HepG2 (cell line): ENCODE data around the gene PMEL. TPM values are rescaled to one million over a fixed set of nuclear protein-coding genes. Genes with fewer than 3 reads are reported as not detected.

Experiments
- ATAC-seq: fragments of 200-7000 bp; cut with Tn5 transposase; 3 replicates; pipeline ENCODE4 v1.9.1; 2020; ENCODE audit warnings: mild to moderate bottlenecking, moderate library complexity
- BruUV-seq: library from RNA; stranded (reverse); fragments of 400-500 nt; replicated peaks from 2 replicates; lab custom pipeline; 2021; lab: Mats Ljungman, UMichigan
- CTCF ChIA-PET: fragments of 300-600 bp; formaldehyde crosslinking; extraction: SDS; loops from one replicate; lab custom pipeline; 2021; ENCODE audit warnings: low total read pairs, inconsistent platforms, low intra/inter-chr PET ratio; lab: Yijun Ruan, JAX
- POLR2A ChIA-PET: fragments of 350-600 bp; sonication (Branson Sonifier 250); formaldehyde crosslinking; loops from one replicate; lab custom pipeline; 2020; ENCODE audit warnings: antibody characterized with exemption, inconsistent platforms; lab: Yijun Ruan, JAX
- DNase-seq: peaks from one replicate; pipeline ENCODE4 v3.0.0-alpha.2; 2015; ENCODE audit warnings: low spot score
- FAIRE-seq: peaks from 3 replicates; lab custom pipeline; 2011; peaks lifted over from hg19 to GRCh38; lab: Jason Lieb, UNC
- H2AFZ ChIP-seq: one replicate; pipeline ENCODE4 v1.6.1; 2011; ENCODE audit warnings: low read length, inconsistent platforms
- H3K27ac ChIP-seq: fragments of 300-600 bp; 3 replicates; pipeline ENCODE4 v1.8.0; 2011; ENCODE audit warnings: mixed run types, mild to moderate bottlenecking, mixed read lengths, low read length, inconsistent platforms; ENCODE audit not compliant: insufficient read depth; ENCODE audit errors: extremely low read length
- H3K27me3 ChIP-seq, 2 experiments: fragments of 200-600 bp in 1 of 2; 2 replicates in 1 of 2; 3 replicates in 1 of 2; pipeline versions ENCODE4 v1.6.0 to v1.8.0; 2011; ENCODE audit warnings: low read length in 2 of 2, mild to moderate bottlenecking in 2 of 2, moderate library complexity in 2 of 2, inconsistent platforms in 1 of 2; ENCODE audit not compliant: insufficient read depth in 2 of 2, control insufficient read depth in 1 of 2
- H3K36me3 ChIP-seq, 2 experiments: fragments of 200-600 bp in 1 of 2; replicated peaks in 1 of 2; 2 replicates in 1 of 2; 3 replicates in 1 of 2; pipeline versions ENCODE4 v1.5.1 to v1.8.0; 2011; ENCODE audit warnings: low read length in 2 of 2, inconsistent platforms in 1 of 2; ENCODE audit not compliant: insufficient read depth in 2 of 2, control insufficient read depth in 1 of 2
- H3K4me1 ChIP-seq: 2 replicates; pipeline ENCODE4 v1.5.1; 2012; ENCODE audit warnings: low read length, inconsistent platforms; ENCODE audit not compliant: insufficient read depth
- H3K4me2 ChIP-seq: 2 replicates; pipeline ENCODE4 v1.6.0; 2011; ENCODE audit warnings: low read depth, low read length, inconsistent platforms
- H3K4me3 ChIP-seq, 3 experiments: fragments of 200-600 bp in 1 of 3; sonication (generic), shearing (Covaris generic) in 1 of 3; replicated peaks in 1 of 3; 2 replicates each; pipeline ENCODE4 v1.5.1; 2011 to 2016; ENCODE audit warnings: low read length in 3 of 3, inconsistent platforms in 2 of 3, low read depth in 2 of 3, mild to moderate bottlenecking in 2 of 3, control low read depth in 1 of 3, mixed read lengths in 1 of 3; ENCODE audit not compliant: insufficient read depth in 1 of 3
- H3K79me2 ChIP-seq: one replicate; pipeline ENCODE4 v1.6.1; 2011; ENCODE audit warnings: low read length, inconsistent platforms; ENCODE audit not compliant: insufficient read depth
- H3K9ac ChIP-seq: 2 replicates; pipeline ENCODE4 v1.6.0; 2011; ENCODE audit warnings: mild to moderate bottlenecking, low read depth, low read length, inconsistent platforms; ENCODE audit not compliant: insufficient read depth
- H3K9me3 ChIP-seq: 2 replicates; pipeline ENCODE4 v1.5.1; 2012; ENCODE audit warnings: mild to moderate bottlenecking, low read length
- H4K20me1 ChIP-seq: 2 replicates; pipeline ENCODE4 v1.6.0; 2011; ENCODE audit warnings: inconsistent platforms, mild to moderate bottlenecking, low read length, moderate library complexity; ENCODE audit not compliant: insufficient read depth
- ARNT ChIP-seq: fragments of 450-650 bp; IDR thresholded peaks from 2 replicates; pipeline ENCODE4 v1.6.1; 2017
- HOXA9 ChIP-seq: sonication (generic); formaldehyde crosslinking; IDR thresholded peaks from 2 replicates; pipeline ENCODE4 v1.8.1; 2022; ENCODE audit warnings: missing genetic modification reagents, mild to moderate bottlenecking, moderate library complexity, borderline replicate concordance
- ISX ChIP-seq: sonication (generic); formaldehyde crosslinking; conservative IDR thresholded peaks from 2 replicates; pipeline ENCODE4 v1.5.0; 2020; ENCODE audit warnings: missing genetic modification reagents
- NAIF1 ChIP-seq: sonication (generic); formaldehyde crosslinking; IDR thresholded peaks from 2 replicates; pipeline ENCODE4 v1.5.0; 2020; ENCODE audit warnings: mild to moderate bottlenecking, missing genetic modification reagents, borderline replicate concordance
- PHF21A ChIP-seq: sonication (generic); formaldehyde crosslinking; IDR thresholded peaks from 2 replicates; pipeline ENCODE4 v1.5.0; 2020; ENCODE audit warnings: mild to moderate bottlenecking, missing genetic modification reagents
- RBFOX2 ChIP-seq: fragments of 200-400 bp; formaldehyde crosslinking; IDR thresholded peaks from 2 replicates; pipeline ENCODE4 v1.6.1; 2017; ENCODE audit warnings: low read depth, mild to moderate bottlenecking, low read length
- SATB2 ChIP-seq: sonication (generic); formaldehyde crosslinking; IDR thresholded peaks from 2 replicates; pipeline ENCODE4 v1.5.0; 2020; ENCODE audit warnings: missing genetic modification reagents
- SNRNP70 ChIP-seq: fragments of 200-400 bp; formaldehyde crosslinking; IDR thresholded peaks from 2 replicates; pipeline ENCODE4 v1.6.1; 2017; ENCODE audit warnings: mild to moderate bottlenecking, low read depth, low read length, moderate library complexity
- SP2 ChIP-seq: sonication (generic); formaldehyde crosslinking; IDR thresholded peaks from 2 replicates; pipeline ENCODE4 v1.5.1; 2020; ENCODE audit warnings: mild to moderate bottlenecking, missing genetic modification reagents
- U2AF1 ChIP-seq: fragments of 200-400 bp; formaldehyde crosslinking; optimal IDR thresholded peaks from 2 replicates; pipeline ENCODE3; 2017; ENCODE audit warnings: mild to moderate bottlenecking, low read depth, low read length
- ZBTB7A ChIP-seq: sonication (generic); formaldehyde crosslinking; IDR thresholded peaks from 2 replicates; pipeline ENCODE4 v1.8.0; 2022; ENCODE audit warnings: mild to moderate bottlenecking, missing genetic modification reagents
- ZEB1 ChIP-seq: IDR thresholded peaks from 2 replicates; pipeline ENCODE4 v1.6.1; 2012; ENCODE audit warnings: mild to moderate bottlenecking, low read depth, inconsistent platforms; ENCODE audit not compliant: insufficient replicate concordance
- ZNF317 ChIP-seq: sonication (generic); formaldehyde crosslinking; IDR thresholded peaks from 2 replicates; pipeline ENCODE4 v1.5.0; 2020; ENCODE audit warnings: mild to moderate bottlenecking, missing genetic modification reagents
- ZNF33B ChIP-seq: sonication (generic); formaldehyde crosslinking; IDR thresholded peaks from 2 replicates; pipeline ENCODE4 v1.5.1; 2020; ENCODE audit warnings: mild to moderate bottlenecking, missing genetic modification reagents
- ZNF460 ChIP-seq: sonication (generic); formaldehyde crosslinking; IDR thresholded peaks from 2 replicates; pipeline ENCODE4 v1.5.1; 2020; ENCODE audit warnings: missing genetic modification reagents, mild to moderate bottlenecking, borderline replicate concordance
- ZNF724P ChIP-seq: sonication (generic); formaldehyde crosslinking; IDR thresholded peaks from 2 replicates; pipeline ENCODE4 v1.8.0; 2022; ENCODE audit warnings: missing genetic modification reagents, borderline replicate concordance
- ZSCAN30 ChIP-seq: sonication (generic); formaldehyde crosslinking; IDR thresholded peaks from 2 replicates; pipeline ENCODE4 v1.5.0; 2020; ENCODE audit warnings: mild to moderate bottlenecking, missing genetic modification reagents
- WGBS: methylation state at CpG from one replicate; pipeline ENCODE4 v1.1.6; 2017; ENCODE audit warnings: low lambda C conversion rate; 5-methylcytosine and 5-hydroxymethylcytosine counted together
- in situ Hi-C: cut with HindIII; loops from 2 replicates; pipeline ENCODE4 v1.10.0; 2017; ENCODE audit warnings: low pct_unique_long_range_greater_than_20kb; ENCODE audit not compliant: extremely low pct_ligation_motif_present
- intact Hi-C: fragments of 100-400 bp; cut with micrococcal nuclease; formaldehyde crosslinking; loops from one replicate; pipeline ENCODE4 v1.10.0; 2022; ENCODE audit not compliant: unreplicated experiment
- polyA plus RNA-seq, 8 experiments: library from polyadenylated mRNA; depleted of rRNA in 3 of 8; stranded (reverse) in 7 of 8; unstranded in 1 of 8; fragments of >200 nt; fragmentation: Illumina TruSeq in 4 of 8; extraction: Trizol in 4 of 8; gene quantifications; 2 replicates each; pipeline versions ENCODE4 v1.2.1 to v1.2.3, GENCODE V29; 2011 to 2016; ENCODE audit warnings: low read depth in 4 of 8, missing spikeins in 1 of 8, mixed read lengths in 1 of 8; ENCODE audit not compliant: insufficient read depth in 1 of 8
- total RNA-seq, 5 experiments: library from RNA; depleted of rRNA; stranded (reverse); fragments of >200 nt; fragmentation: Illumina TruSeq; extraction: Trizol; gene quantifications; 2 replicates each; pipeline ENCODE4 v1.2.3, GENCODE V29; 2016; ENCODE audit warnings: low read depth in 1 of 5
- TF ChIP-seq, protein P1 (sequence below): sonication (generic); formaldehyde crosslinking; IDR thresholded peaks from 2 replicates; pipeline ENCODE4 v1.4.0; 2020; ENCODE audit warnings: missing genetic modification reagents
- TF ChIP-seq, protein P2 (sequence below): sonication (generic); formaldehyde crosslinking; IDR thresholded peaks from 2 replicates; pipeline ENCODE4 v1.4.0; 2020; ENCODE audit warnings: missing genetic modification reagents, borderline replicate concordance

The PMEL gene
- total and polyA plus RNA-seq, 2 of the 13 experiments (the other 11 are each of a cell fraction or from before 2014, with no cell fraction given) = 0.49 to 3.3 TPM

DNA sequence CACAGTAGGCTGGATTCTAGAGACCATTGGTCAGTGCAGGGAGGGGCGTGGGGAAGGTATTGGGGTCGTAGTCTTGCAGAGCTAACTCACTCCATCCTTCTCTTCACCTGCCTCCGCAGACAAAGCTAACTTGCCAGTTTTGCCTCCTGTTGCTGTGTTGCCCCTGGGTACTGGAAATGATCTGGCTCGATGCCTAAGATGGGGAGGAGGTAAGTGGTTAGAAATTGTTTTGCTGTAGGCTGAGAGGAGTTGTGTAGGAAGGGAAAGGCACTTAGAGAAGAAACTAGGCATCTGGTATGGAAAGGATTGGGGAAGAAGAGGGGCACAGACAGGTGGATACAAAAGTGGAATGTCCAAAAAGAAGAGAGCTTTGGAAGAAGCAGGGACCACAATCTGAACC is 23.8 kb downstream of the PMEL start:
- ChIA-PET CTCF (no interaction called here), POLR2A (no interaction called here)
- no peak for TF ChIP-seq RBFOX2
- no peak for TF ChIP-seq ZSCAN30
- TF ChIP-seq ISX = no peak
- no peak for TF ChIP-seq NAIF1 (CRISPR knock-in tag)
- TF ChIP-seq ZEB1 = no peak
- TF ChIP-seq, protein P1, sequence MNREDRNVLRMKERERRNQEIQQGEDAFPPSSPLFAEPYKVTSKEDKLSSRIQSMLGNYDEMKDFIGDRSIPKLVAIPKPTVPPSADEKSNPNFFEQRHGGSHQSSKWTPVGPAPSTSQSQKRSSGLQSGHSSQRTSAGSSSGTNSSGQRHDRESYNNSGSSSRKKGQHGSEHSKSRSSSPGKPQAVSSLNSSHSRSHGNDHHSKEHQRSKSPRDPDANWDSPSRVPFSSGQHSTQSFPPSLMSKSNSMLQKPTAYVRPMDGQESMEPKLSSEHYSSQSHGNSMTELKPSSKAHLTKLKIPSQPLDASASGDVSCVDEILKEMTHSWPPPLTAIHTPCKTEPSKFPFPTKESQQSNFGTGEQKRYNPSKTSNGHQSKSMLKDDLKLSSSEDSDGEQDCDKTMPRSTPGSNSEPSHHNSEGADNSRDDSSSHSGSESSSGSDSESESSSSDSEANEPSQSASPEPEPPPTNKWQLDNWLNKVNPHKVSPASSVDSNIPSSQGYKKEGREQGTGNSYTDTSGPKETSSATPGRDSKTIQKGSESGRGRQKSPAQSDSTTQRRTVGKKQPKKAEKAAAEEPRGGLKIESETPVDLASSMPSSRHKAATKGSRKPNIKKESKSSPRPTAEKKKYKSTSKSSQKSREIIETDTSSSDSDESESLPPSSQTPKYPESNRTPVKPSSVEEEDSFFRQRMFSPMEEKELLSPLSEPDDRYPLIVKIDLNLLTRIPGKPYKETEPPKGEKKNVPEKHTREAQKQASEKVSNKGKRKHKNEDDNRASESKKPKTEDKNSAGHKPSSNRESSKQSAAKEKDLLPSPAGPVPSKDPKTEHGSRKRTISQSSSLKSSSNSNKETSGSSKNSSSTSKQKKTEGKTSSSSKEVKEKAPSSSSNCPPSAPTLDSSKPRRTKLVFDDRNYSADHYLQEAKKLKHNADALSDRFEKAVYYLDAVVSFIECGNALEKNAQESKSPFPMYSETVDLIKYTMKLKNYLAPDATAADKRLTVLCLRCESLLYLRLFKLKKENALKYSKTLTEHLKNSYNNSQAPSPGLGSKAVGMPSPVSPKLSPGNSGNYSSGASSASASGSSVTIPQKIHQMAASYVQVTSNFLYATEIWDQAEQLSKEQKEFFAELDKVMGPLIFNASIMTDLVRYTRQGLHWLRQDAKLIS (CRISPR knock-in tag) = no peak
- no peak for TF ChIP-seq SNRNP70
- no peak for TF ChIP-seq U2AF1
- TF ChIP-seq HOXA9 (CRISPR knock-in tag) = no peak
- no peak for TF ChIP-seq ARNT
- no peak for TF ChIP-seq SP2 (CRISPR knock-in tag)
- TF ChIP-seq ZNF317 (CRISPR knock-in tag) = no peak
- no peak for TF ChIP-seq ZNF724P (CRISPR knock-in tag)
- TF ChIP-seq, protein P2, sequence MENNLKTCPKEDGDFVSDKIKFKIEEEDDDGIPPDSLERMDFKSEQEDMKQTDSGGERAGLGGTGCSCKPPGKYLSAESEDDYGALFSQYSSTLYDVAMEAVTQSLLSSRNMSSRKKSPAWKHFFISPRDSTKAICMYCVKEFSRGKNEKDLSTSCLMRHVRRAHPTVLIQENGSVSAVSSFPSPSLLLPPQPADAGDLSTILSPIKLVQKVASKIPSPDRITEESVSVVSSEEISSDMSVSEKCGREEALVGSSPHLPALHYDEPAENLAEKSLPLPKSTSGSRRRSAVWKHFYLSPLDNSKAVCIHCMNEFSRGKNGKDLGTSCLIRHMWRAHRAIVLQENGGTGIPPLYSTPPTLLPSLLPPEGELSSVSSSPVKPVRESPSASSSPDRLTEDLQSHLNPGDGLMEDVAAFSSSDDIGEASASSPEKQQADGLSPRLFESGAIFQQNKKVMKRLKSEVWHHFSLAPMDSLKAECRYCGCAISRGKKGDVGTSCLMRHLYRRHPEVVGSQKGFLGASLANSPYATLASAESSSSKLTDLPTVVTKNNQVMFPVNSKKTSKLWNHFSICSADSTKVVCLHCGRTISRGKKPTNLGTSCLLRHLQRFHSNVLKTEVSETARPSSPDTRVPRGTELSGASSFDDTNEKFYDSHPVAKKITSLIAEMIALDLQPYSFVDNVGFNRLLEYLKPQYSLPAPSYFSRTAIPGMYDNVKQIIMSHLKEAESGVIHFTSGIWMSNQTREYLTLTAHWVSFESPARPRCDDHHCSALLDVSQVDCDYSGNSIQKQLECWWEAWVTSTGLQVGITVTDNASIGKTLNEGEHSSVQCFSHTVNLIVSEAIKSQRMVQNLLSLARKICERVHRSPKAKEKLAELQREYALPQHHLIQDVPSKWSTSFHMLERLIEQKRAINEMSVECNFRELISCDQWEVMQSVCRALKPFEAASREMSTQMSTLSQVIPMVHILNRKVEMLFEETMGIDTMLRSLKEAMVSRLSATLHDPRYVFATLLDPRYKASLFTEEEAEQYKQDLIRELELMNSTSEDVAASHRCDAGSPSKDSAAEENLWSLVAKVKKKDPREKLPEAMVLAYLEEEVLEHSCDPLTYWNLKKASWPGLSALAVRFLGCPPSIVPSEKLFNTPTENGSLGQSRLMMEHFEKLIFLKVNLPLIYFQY = no peak
- TF ChIP-seq PHF21A (CRISPR knock-in tag) = no peak
- TF ChIP-seq ZNF33B (CRISPR knock-in tag) = no peak
- no peak for TF ChIP-seq ZNF460
- no peak for TF ChIP-seq ZBTB7A
- no peak for TF ChIP-seq SATB2 (CRISPR knock-in tag)
- no peak for DNase-seq
- Histone ChIP-seq H3K9ac (no peak overlapping the region), H3K4me3 (no peak overlapping the region), H3K9me3 (no peaks in the 10 kb centered on the region), H2AFZ (no peak overlapping the region), H3K79me2 (no peaks in the 10 kb centered on the region), H3K36me3 (no peaks in the 10 kb centered on the region), H3K27ac (no peak overlapping the region), H3K4me1 (peaks cover 11% of the 10 kb centered on the region), H4K20me1 (no peaks in the 10 kb centered on the region), H3K27me3 (no peaks in the 10 kb centered on the region), H3K4me2 (no peak overlapping the region)
- no TSS peak for BruUV-seq
- in situ Hi-C loops (no loop called here), intact Hi-C loops (no loop called here)
- no peak for FAIRE-seq
- 32% methylated on average over 4 of the region's 4 CpGs for WGBS
- ATAC-seq = no peak
